ENCODE measurements around the gene C17orf78.

DNA sequence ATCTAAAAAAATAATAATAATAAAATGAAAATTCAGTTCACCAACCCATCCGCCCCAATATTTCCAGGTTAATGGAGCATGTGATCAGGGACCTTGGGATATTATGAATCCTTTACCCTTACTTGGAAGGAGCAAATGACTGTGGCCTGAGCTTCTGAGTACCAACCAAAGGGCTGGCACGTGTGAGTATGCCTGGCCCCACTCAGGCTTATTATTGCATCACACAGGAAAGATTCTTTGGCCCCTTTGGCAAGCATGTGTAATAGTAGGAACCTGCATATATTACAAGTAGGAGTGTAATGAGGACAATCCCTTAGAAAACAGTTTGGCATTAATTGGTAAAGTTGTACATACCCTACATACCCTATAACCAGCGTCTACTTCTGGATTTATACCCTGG lies 7.2 kb upstream of the C17orf78 start:
- TF ChIP-seq, protein P1, sequence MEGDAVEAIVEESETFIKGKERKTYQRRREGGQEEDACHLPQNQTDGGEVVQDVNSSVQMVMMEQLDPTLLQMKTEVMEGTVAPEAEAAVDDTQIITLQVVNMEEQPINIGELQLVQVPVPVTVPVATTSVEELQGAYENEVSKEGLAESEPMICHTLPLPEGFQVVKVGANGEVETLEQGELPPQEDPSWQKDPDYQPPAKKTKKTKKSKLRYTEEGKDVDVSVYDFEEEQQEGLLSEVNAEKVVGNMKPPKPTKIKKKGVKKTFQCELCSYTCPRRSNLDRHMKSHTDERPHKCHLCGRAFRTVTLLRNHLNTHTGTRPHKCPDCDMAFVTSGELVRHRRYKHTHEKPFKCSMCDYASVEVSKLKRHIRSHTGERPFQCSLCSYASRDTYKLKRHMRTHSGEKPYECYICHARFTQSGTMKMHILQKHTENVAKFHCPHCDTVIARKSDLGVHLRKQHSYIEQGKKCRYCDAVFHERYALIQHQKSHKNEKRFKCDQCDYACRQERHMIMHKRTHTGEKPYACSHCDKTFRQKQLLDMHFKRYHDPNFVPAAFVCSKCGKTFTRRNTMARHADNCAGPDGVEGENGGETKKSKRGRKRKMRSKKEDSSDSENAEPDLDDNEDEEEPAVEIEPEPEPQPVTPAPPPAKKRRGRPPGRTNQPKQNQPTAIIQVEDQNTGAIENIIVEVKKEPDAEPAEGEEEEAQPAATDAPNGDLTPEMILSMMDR (IDR thresholded peaks at IDR 0.05) = no peak
- TF ChIP-seq POLR2A (IDR thresholded peaks at IDR 0.05) = no peak

Measured in vagina (tissue), 2 donors.